MM.1S (cell line): ENCODE data around the gene TANC2.

Source experiments
- DNase-seq: peaks from one replicate; pipeline ENCODE4 v3.0.0-alpha.2; 2015
- H2AFZ ChIP-seq: fragments of 300-600 bp; sonication (generic); 2 replicates; pipeline ENCODE4 v1.6.0; 2016; ENCODE audit warnings: antibody characterized with exemption, low read length
- H3F3A ChIP-seq: fragments of 300-600 bp; sonication (generic); 2 replicates; pipeline ENCODE4 v1.6.1; 2016; ENCODE audit warnings: mild to moderate bottlenecking, antibody characterized with exemption, low read length, moderate library complexity, mixed read lengths; ENCODE audit not compliant: insufficient read depth
- H3K27ac ChIP-seq: fragments of 300-600 bp; sonication (generic); 2 replicates; pipeline ENCODE4 v1.5.1; 2016; ENCODE audit warnings: mild to moderate bottlenecking, low read length
- H3K27me3 ChIP-seq: fragments of 300-600 bp; sonication (generic); replicated peaks from 2 replicates; pipeline ENCODE4 v1.6.0; 2016; ENCODE audit warnings: low read length; ENCODE audit not compliant: insufficient read depth
- H3K36me3 ChIP-seq: fragments of 300-600 bp; sonication (generic); replicated peaks from 2 replicates; pipeline ENCODE4 v1.6.1; 2016; ENCODE audit warnings: mild to moderate bottlenecking, low read length, mixed read lengths; ENCODE audit not compliant: insufficient read depth
- H3K4me1 ChIP-seq: fragments of 300-600 bp; sonication (generic); 2 replicates; pipeline ENCODE4 v1.6.1; 2016; ENCODE audit warnings: low read length, mixed read lengths
- H3K4me2 ChIP-seq: fragments of 300-600 bp; sonication (generic); 2 replicates; pipeline ENCODE4 v1.6.0; 2016; ENCODE audit warnings: low read depth, low read length
- H3K4me3 ChIP-seq: fragments of 300-600 bp; sonication (generic); 2 replicates; pipeline ENCODE4 v1.5.1; 2016; ENCODE audit warnings: low read length, mixed read lengths
- H3K79me2 ChIP-seq: fragments of 300-600 bp; sonication (generic); 2 replicates; pipeline ENCODE4 v1.6.1; 2016; ENCODE audit warnings: mixed run types, low read length, mixed read lengths
- H3K9ac ChIP-seq: fragments of 300-600 bp; sonication (generic); 2 replicates; pipeline ENCODE4 v1.6.1; 2016; ENCODE audit warnings: low read length, mixed read lengths
- H3K9me2 ChIP-seq: fragments of 300-600 bp; sonication (generic); replicated peaks from 2 replicates; pipeline ENCODE4 v1.6.1; 2016; ENCODE audit warnings: mild to moderate bottlenecking, low read length, mixed read lengths; ENCODE audit not compliant: insufficient read depth
- H3K9me3 ChIP-seq: fragments of 300-600 bp; sonication (generic); replicated peaks from 2 replicates; pipeline ENCODE4 v1.6.1; 2016; ENCODE audit warnings: mild to moderate bottlenecking, low read length, mixed read lengths; ENCODE audit not compliant: insufficient read depth
- H4K20me1 ChIP-seq: fragments of 300-600 bp; sonication (generic); 2 replicates; pipeline ENCODE4 v1.6.1; 2016; ENCODE audit warnings: mild to moderate bottlenecking, low read length, moderate library complexity, mixed read lengths; ENCODE audit not compliant: insufficient read depth
- CTCF ChIP-seq: fragments of 300-600 bp; sonication (generic); IDR thresholded peaks from 2 replicates; pipeline ENCODE4 v1.5.1; 2016; ENCODE audit warnings: antibody characterized with exemption, low read length, mixed read lengths
- EZH2 ChIP-seq: fragments of 300-600 bp; sonication (generic); optimal IDR thresholded peaks from 2 replicates; pipeline ENCODE3; 2017; ENCODE audit warnings: low read depth, mild to moderate bottlenecking, antibody characterized with exemption, low read length, mixed read lengths
- EZH2phosphoT487 ChIP-seq: fragments of 300-600 bp; sonication (generic); IDR thresholded peaks from 2 replicates; pipeline ENCODE4 v1.6.1; 2018; ENCODE audit warnings: antibody characterized with exemption, low read length

TANC2 gene

GRCh38 chr17:62935523-62935922 lies 30.5 kb upstream of the TANC2 start:
- no peak for TF ChIP-seq EZH2phosphoT487
- no peak for TF ChIP-seq EZH2
- no peak for TF ChIP-seq CTCF
- Histone ChIP-seq H3K4me2 (no peak overlapping the region), H3F3A (no peaks in the 10 kb centered on the region), H3K4me1 (no peaks in the 10 kb centered on the region), H3K9me3 (no peaks in the 10 kb centered on the region), H3K27ac (no peak overlapping the region), H3K27me3 (no peaks in the 10 kb centered on the region), H3K36me3 (no peaks in the 10 kb centered on the region), H2AFZ (no peak overlapping the region), H3K9ac (no peak overlapping the region), H4K20me1 (no peaks in the 10 kb centered on the region), H3K9me2 (no peaks in the 10 kb centered on the region), H3K79me2 (no peaks in the 10 kb centered on the region), H3K4me3 (no peak overlapping the region)
- DNase-seq = no peak

GRCh38 chr17:62937606-62938005 lies 28.4 kb upstream of the TANC2 start:
- Histone ChIP-seq H3K4me2 (no peak overlapping the region), H3K9me3 (no peaks in the 10 kb centered on the region)

DNA sequence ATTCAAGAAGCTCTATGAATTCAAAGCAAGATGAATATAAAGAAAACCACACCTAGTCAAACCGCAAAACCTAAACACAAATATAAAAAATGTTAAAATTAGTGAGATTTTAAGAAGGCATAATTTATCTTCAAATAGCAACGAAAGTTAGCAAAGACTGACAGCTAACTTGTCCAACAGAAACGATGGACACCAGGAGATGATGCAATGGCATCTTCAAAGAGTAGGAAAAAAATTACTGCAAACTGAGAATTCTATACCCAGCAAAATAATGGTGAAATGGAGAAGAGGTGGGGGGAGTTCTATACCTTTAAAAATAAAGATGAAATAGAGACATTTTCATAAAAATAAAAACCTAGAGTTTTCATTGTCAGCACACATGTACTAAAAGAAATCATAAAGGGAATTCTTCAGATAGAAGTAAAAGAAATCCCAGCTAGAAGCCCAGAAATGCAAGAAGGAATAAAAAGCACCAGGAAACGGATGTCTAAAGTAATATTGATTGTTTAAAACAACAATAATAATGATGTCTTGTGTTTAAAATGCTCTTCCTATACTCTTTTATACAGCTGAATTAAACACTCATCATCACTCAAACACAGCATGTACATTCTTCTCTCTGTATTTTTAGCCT lies 24.6 kb upstream of the TANC2 start:
- H3F3A ChIP-seq = no peaks in the 10 kb centered on the region
- H3K4me1 ChIP-seq = no peaks in the 10 kb centered on the region
- no peak overlapping the region for H3K9ac ChIP-seq
- no peak overlapping the region for H3K27ac ChIP-seq
- no peaks in the 10 kb centered on the region for H3K9me3 ChIP-seq
- no peaks in the 10 kb centered on the region for H3K27me3 ChIP-seq
- DNase-seq = no peak
- no peak for TF ChIP-seq CTCF
- no peak for TF ChIP-seq EZH2
- TF ChIP-seq EZH2phosphoT487 = no peak
- no peaks in the 10 kb centered on the region for H3K9me2 ChIP-seq
- no peaks in the 10 kb centered on the region for H3K79me2 ChIP-seq
- no peaks in the 10 kb centered on the region for H3K36me3 ChIP-seq
- no peak overlapping the region for H3K4me3 ChIP-seq
- H4K20me1 ChIP-seq = no peaks in the 10 kb centered on the region
- no peak overlapping the region for H3K4me2 ChIP-seq
- no peak overlapping the region for H2AFZ ChIP-seq

More at GRCh38 chr17:62937606-62938005, 28.4 kb upstream of the TANC2 start:
- Histone ChIP-seq H3K9me2 (no peaks in the 10 kb centered on the region), H3F3A (no peaks in the 10 kb centered on the region), H3K36me3 (no peaks in the 10 kb centered on the region), H3K27me3 (no peaks in the 10 kb centered on the region), H4K20me1 (no peaks in the 10 kb centered on the region), H3K27ac (no peak overlapping the region), H3K4me3 (no peak overlapping the region), H3K9ac (no peak overlapping the region), H3K4me1 (no peaks in the 10 kb centered on the region), H3K79me2 (no peaks in the 10 kb centered on the region), H2AFZ (no peak overlapping the region)
- TF ChIP-seq EZH2phosphoT487 (no peak), EZH2 (no peak), CTCF (no peak)
- DNase-seq = no peak
